Hepatocyte (in vitro differentiated cells): ENCODE measurements around the gene MTG1. TPM values are rescaled to one million over a fixed set of nuclear protein-coding genes. Genes with fewer than 3 reads are reported as not detected.
A peak's percentile ranks its signal among the peaks of the same experiment; 100 is the strongest.
"Not testable (repeated sequence)": the region's sequence is repeated elsewhere in the genome, so short reads cannot be mapped to it uniquely, and the experiment has no call there.

Source experiments
- DNase-seq: peaks from one replicate; pipeline ENCODE4 v3.0.0-alpha.2; 2016; ENCODE audit warnings: low spot score
- H2AFZ ChIP-seq: fragments of 200-600 bp; sonication (generic); 2 replicates; pipeline ENCODE4 v1.6.0; 2016; ENCODE audit warnings: antibody characterized with exemption, mild to moderate bottlenecking
- H3K27ac ChIP-seq: fragments of 200-600 bp; sonication (generic); 2 replicates; pipeline ENCODE4 v1.5.1; 2016; ENCODE audit warnings: mild to moderate bottlenecking
- H3K27me3 ChIP-seq: fragments of 200-600 bp; sonication (generic); 2 replicates; pipeline ENCODE4 v1.6.1; 2016
- H3K36me3 ChIP-seq: fragments of 200-600 bp; sonication (generic); replicated peaks from 2 replicates; pipeline ENCODE4 v1.5.1; 2016; ENCODE audit warnings: low read depth; ENCODE audit not compliant: insufficient read depth
- H3K4me1 ChIP-seq: fragments of 200-600 bp; sonication (generic); 2 replicates; pipeline ENCODE4 v1.5.1; 2016; ENCODE audit warnings: mild to moderate bottlenecking, moderate library complexity; ENCODE audit not compliant: insufficient read depth
- H3K4me2 ChIP-seq: fragments of 200-600 bp; sonication (generic); 2 replicates; pipeline ENCODE4 v1.6.0; 2016
- H3K4me3 ChIP-seq: fragments of 200-600 bp; sonication (generic); 2 replicates; pipeline ENCODE4 v1.5.1; 2016; ENCODE audit warnings: mild to moderate bottlenecking
- H3K79me2 ChIP-seq: fragments of 200-600 bp; sonication (generic); 2 replicates; pipeline ENCODE4 v1.6.0; 2017; ENCODE audit warnings: mild to moderate bottlenecking
- H3K9me2 ChIP-seq: fragments of 200-600 bp; sonication (generic); replicated peaks from 2 replicates; pipeline ENCODE4 v1.6.0; 2017; ENCODE audit warnings: mild to moderate bottlenecking; ENCODE audit not compliant: insufficient read depth
- H3K9me3 ChIP-seq: fragments of 200-600 bp; sonication (generic); 2 replicates; pipeline ENCODE4 v1.5.1; 2016; ENCODE audit warnings: low read depth, mild to moderate bottlenecking
- H4K20me1 ChIP-seq: fragments of 200-600 bp; sonication (generic); 2 replicates; pipeline ENCODE4 v1.6.0; 2016; ENCODE audit warnings: mild to moderate bottlenecking; ENCODE audit not compliant: insufficient read depth, poor library complexity, severe bottlenecking
- EZH2 ChIP-seq: fragments of 200-600 bp; sonication (generic); IDR thresholded peaks from 2 replicates; pipeline ENCODE4 v1.6.1; 2016; ENCODE audit warnings: antibody characterized with exemption, mild to moderate bottlenecking, borderline replicate concordance
- EZH2phosphoT487 ChIP-seq: fragments of 200-600 bp; sonication (generic); IDR thresholded peaks from one replicate; pipeline ENCODE4 v1.6.1; 2018; ENCODE audit warnings: antibody characterized with exemption, mild to moderate bottlenecking, low read depth, moderate library complexity; ENCODE audit not compliant: unreplicated experiment, severe bottlenecking
- WGBS: methylation state at CpG from one replicate; pipeline ENCODE4 v1.1.6; 2016; ENCODE audit warnings: low lambda C conversion rate; ENCODE audit errors: missing lambda C conversion rate; 5-methylcytosine and 5-hydroxymethylcytosine counted together
- polyA plus RNA-seq: library from polyadenylated mRNA; unstranded; fragments of >200 nt; fragmentation: Nextera tagmentation; extraction: Ambion mirVana; gene quantifications from 2 replicates; pipeline ENCODE4 v1.2.1, GENCODE V29; 2016
- total RNA-seq: library from RNA; depleted of rRNA; stranded (reverse); fragments of >200 nt; gene quantifications from 2 replicates; pipeline ENCODE4 v1.2.3, GENCODE V29; 2014
- TF ChIP-seq, protein P1 (sequence below): fragments of 200-600 bp; sonication (generic); IDR thresholded peaks from 2 replicates; pipeline ENCODE4 v1.5.1; 2016; ENCODE audit warnings: antibody characterized with exemption, mild to moderate bottlenecking; ENCODE audit not compliant: poor library complexity

Gene MTG1
- total and polyA plus RNA-seq, 2 experiments from 2014 or later, result 53.2 to 154 TPM

GRCh38 chr10:133375357-133376115, 18.4 kb upstream of the MTG1 start:
- H3K4me2 ChIP-seq, result no peak overlapping the region
- H3K9me2 ChIP-seq, result no peaks in the 10 kb centered on the region
- H3K27me3 ChIP-seq, result no peaks in the 10 kb centered on the region
- no peak overlapping the region for H3K4me3 ChIP-seq
- H3K36me3 ChIP-seq, result no peaks in the 10 kb centered on the region
- WGBS, result 70% methylated on average over 12 of the region's 12 CpGs
- no peaks in the 10 kb centered on the region for H3K9me3 ChIP-seq
- H3K79me2 ChIP-seq, result peaks cover 19% of the 10 kb centered on the region
- DNase-seq, result no peak
- TF ChIP-seq, protein P1, sequence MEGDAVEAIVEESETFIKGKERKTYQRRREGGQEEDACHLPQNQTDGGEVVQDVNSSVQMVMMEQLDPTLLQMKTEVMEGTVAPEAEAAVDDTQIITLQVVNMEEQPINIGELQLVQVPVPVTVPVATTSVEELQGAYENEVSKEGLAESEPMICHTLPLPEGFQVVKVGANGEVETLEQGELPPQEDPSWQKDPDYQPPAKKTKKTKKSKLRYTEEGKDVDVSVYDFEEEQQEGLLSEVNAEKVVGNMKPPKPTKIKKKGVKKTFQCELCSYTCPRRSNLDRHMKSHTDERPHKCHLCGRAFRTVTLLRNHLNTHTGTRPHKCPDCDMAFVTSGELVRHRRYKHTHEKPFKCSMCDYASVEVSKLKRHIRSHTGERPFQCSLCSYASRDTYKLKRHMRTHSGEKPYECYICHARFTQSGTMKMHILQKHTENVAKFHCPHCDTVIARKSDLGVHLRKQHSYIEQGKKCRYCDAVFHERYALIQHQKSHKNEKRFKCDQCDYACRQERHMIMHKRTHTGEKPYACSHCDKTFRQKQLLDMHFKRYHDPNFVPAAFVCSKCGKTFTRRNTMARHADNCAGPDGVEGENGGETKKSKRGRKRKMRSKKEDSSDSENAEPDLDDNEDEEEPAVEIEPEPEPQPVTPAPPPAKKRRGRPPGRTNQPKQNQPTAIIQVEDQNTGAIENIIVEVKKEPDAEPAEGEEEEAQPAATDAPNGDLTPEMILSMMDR, result no peak
- TF ChIP-seq EZH2phosphoT487 (no peak), EZH2 (no peak)
- H2AFZ ChIP-seq, result no peak overlapping the region
- peak overlapping the region; percentile 12 for H3K27ac ChIP-seq
- no peaks in the 10 kb centered on the region for H4K20me1 ChIP-seq
- peaks cover 13% of the 10 kb centered on the region for H3K4me1 ChIP-seq

DNA sequence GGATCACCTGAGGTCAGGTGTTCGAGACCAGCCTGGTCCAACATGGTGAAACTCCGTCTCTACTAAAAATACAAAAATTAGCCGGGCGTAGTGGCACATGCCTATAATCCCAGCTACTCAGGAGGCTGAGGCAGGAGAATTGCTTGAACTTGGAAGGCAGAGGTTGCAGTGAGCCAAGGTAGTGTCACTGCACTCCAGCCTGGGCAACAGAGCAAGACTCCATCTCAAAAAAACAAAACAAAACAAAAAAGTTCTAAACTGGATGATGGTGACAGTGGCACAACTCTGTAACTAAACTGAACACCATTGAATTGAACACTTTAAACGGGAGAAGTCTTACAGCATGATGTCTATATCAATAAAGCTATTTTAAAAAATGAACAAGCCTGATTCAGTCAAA, 17.8 kb upstream of the MTG1 start:
- 93% methylated on average over 5 of the region's 5 CpGs for WGBS

GRCh38 chr10:133377025-133377817, 16.7 kb upstream of the MTG1 start:
- WGBS, result 93% methylated on average over 30 of the region's 30 CpGs
- Histone ChIP-seq H3K27me3 (no peaks in the 10 kb centered on the region), H3K36me3 (no peaks in the 10 kb centered on the region), H3K4me2 (peak overlapping the region; percentile 100), H3K9me2 (no peaks in the 10 kb centered on the region), H3K27ac (peak overlapping the region; percentile 99), H3K4me3 (no peak overlapping the region), H3K4me1 (peaks cover 13% of the 10 kb centered on the region), H2AFZ (no peak overlapping the region), H3K9me3 (no peaks in the 10 kb centered on the region), H4K20me1 (no peaks in the 10 kb centered on the region), H3K79me2 (peaks cover 14% of the 10 kb centered on the region)
- TF ChIP-seq, protein P1, result no peak
- no peak for TF ChIP-seq EZH2phosphoT487
- TF ChIP-seq EZH2, result no peak
- DNase-seq, result no peak

More for the DNA sequence above, 17.8 kb upstream of the MTG1 start:
- H3K4me2 ChIP-seq, H3K36me3 ChIP-seq, H3K9me3 ChIP-seq, H3K4me3 ChIP-seq, H3K27me3 ChIP-seq, H3K9me2 ChIP-seq, H3K27ac ChIP-seq, H4K20me1 ChIP-seq, DNase-seq, H2AFZ ChIP-seq: not testable (repeated sequence)
- H3K79me2 ChIP-seq, result peaks cover 19% of the 10 kb centered on the region
- peaks cover 13% of the 10 kb centered on the region for H3K4me1 ChIP-seq

- peak overlapping the region; percentile 100 for H2AFZ ChIP-seq
- 42% methylated on average over 18 of the region's 20 CpGs for WGBS
- H3K27ac ChIP-seq, result peak overlapping the region; percentile 99
- no peaks in the 10 kb centered on the region for H3K9me2 ChIP-seq
- no peaks in the 10 kb centered on the region for H4K20me1 ChIP-seq
- peaks cover 13% of the 10 kb centered on the region for H3K4me1 ChIP-seq
- H3K4me2 ChIP-seq, result peak overlapping the region; percentile 100
- no peaks in the 10 kb centered on the region for H3K27me3 ChIP-seq
- peaks cover 11% of the 10 kb centered on the region for H3K79me2 ChIP-seq
- no peaks in the 10 kb centered on the region for H3K36me3 ChIP-seq
- TF ChIP-seq EZH2 (no peak), EZH2phosphoT487 (no peak)
- TF ChIP-seq, protein P1, result no peak
- no peak for DNase-seq
- H3K9me3 ChIP-seq, result no peaks in the 10 kb centered on the region
- peak overlapping the region; percentile 77 for H3K4me3 ChIP-seq
Measured at GRCh38 chr10:133377818-133378250, 16.1 kb upstream of the MTG1 start.
